Measurements from ENCODE around the gene HBD.
"Not testable (repeated sequence)": the region's sequence is repeated elsewhere in the genome, so short reads cannot be mapped to it uniquely, and the experiment has no call there.

Gene HBD

GRCh38 chr11:5234381-5234834 is at the start of gene HBD:
Gene HBD, minus strand, starts transcription at chr11:5234483. Its CDS starts 50 bp downstream, at chr11:5234433.
- peak; percentile 64 for DNase-seq

DNA sequence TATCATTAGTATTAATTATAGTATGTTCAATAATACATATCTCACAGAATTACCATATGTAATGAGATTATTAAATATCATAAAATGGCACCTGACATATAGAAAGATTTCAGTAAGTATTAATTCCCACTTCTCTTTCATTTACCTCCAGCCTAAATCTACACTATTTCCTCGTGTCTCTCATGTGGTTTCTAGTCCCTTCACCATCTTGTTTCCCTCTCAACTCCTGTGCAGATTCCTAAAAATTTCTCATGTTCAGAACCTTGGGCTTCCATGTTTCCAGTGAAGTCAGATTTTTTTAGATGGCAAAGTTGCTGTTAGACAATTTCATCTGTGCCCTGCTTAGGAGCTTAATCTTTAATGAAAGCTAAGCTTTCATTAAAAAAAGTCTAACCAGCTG is 49.6 kb upstream of the HBD start:
- DNase-seq: no peak

DNA sequence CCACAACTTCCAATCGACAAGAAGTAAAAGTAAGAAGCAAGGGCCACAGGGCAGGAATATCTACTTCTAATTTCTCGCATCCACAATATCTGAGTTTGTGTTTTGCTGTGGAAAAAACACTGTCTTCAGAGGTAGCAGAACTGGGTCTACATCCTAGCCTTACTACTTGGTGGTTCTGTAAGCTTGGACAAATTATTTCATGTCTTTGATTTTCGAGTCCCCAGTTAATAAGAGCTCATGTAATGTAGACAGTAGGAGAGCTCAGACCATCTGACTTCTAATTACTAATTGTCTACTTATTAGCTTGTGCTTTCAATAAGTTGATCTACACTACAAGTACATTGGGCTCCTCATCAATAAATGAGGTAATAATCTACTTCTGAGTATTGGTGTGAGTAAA is 48.8 kb upstream of the HBD start:
- DNase-seq: no peak

DNA sequence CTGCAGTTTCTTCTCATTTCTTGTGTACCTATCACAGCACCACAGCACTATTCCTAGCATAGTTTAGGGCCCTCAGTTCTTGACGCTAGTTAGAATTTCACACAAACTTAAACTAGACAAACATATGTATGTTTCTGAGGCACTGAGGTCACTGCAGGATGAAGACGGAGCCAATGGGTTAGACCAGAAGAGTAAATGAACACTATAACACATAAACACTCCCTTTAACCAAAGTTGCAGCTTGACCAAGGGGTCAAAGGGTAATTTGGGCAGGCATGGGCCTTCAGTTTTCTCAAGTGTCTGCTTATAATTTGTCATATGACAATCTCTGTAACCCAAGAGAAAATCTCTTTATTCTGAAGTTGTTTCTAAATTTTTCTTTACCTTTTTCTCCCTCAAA is 48.3 kb upstream of the HBD start:
- no peak for DNase-seq

DNA sequence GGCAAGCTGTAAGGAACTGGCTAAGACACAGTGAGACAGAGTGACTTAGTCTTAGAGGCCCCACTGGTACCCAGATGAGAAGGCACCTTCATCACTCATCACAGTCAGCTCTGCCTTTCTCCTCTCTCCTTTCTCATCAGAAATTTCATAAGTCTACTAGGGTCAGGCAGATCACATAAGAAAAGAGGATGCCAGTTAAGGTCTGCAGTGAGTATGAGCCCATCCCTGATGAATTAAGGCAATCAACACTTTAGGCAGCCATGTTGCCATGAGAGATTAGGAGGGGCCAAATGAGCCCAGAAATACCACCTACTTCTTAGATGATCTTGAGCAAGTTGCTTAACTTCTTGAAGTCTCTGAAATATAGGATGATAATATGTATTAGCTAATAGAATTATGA is 47.3 kb upstream of the HBD start:
- no peak for DNase-seq

DNA sequence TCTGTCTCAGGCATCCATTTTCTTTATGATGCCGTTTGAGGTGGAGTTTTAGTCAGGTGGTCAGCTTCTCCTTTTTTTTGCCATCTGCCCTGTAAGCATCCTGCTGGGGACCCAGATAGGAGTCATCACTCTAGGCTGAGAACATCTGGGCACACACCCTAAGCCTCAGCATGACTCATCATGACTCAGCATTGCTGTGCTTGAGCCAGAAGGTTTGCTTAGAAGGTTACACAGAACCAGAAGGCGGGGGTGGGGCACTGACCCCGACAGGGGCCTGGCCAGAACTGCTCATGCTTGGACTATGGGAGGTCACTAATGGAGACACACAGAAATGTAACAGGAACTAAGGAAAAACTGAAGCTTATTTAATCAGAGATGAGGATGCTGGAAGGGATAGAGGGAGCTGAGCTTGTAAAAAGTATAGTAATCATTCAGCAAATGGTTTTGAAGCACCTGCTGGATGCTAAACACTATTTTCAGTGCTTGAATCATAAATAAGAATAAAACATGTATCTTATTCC is 46.4 kb upstream of the HBD start:
- DNase-seq: peak; percentile 98

DNA sequence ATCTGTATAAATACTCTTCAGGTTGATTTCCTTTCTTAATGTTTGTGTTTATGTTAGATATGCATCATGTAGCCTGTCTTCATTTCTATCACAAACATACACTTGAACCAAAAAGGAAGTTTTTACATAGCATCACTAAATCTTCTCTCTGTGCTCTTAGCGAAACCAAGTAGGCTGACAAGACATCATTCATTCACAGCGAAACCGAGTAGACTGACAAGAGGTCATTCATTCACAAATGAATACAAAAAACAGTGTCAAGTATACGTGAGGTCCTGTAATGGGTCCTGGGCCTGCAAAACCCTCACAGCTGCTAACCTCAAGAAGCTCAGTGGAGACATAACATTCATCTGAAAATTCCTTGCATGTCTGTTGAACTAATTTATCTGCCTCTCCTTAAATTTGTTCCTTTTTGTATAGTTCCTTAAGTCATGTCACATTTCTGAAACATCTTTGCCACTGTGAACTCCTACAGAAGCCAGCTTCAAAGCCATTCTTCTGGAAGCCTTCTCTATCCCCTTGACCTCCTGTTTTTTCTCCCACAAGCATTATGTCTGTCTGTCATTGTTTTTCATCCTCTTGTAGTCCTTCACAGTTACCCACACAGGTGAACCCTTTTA is 45.3 kb upstream of the HBD start:
- no peak for DNase-seq

DNA sequence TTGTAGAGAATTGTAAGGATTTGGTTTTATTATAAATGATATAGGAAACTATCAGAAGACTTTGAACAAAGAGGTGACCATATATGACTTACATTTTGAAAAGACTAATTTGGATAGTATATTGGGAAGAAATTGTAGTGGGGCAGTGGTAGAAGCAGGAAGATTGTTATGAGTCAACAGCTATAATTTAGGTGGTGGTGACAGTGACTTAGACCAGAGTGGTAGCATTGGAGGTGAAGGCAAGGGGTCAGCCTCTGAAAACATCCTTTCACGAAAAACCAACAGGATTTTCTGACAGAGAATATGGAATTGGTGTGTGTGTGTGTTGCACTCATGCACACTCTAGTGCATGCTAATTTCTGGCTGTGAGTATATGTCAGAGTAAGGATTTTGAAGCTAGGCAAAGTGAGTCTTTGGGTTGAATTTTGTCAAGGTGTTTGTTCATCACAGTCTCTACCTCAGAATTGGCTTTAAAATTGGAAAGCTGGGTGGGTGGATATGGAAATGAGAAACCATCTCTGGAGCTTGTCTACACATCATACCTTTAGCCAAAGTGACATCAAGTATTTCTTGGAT is 43.6 kb upstream of the HBD start:
- DNase-seq: no peak

- DNase-seq: no peak
Measured at GRCh38 chr11:5276697-5277096, 42.4 kb upstream of the HBD start.

GRCh38 chr11:5275369-5276110 is 41.3 kb upstream of the HBD start:
- DNase-seq: no peak

GRCh38 chr11:5274395-5274794 is 40.1 kb upstream of the HBD start:
- no peak for DNase-seq

GRCh38 chr11:5272395-5273017 is 38.2 kb upstream of the HBD start:
- no peak for DNase-seq

- no peak for DNase-seq
Measured at GRCh38 chr11:5269715-5270147, 35.4 kb upstream of the HBD start, which contains the start of gene HBE1. Gene HBE1, minus strand, starts transcription at chr11:5269945. Its CDS starts 55 bp downstream, at chr11:5269890.

- DNase-seq: no peak
Measured at GRCh38 chr11:5267033-5267563, 32.8 kb upstream of the HBD start.

DNA sequence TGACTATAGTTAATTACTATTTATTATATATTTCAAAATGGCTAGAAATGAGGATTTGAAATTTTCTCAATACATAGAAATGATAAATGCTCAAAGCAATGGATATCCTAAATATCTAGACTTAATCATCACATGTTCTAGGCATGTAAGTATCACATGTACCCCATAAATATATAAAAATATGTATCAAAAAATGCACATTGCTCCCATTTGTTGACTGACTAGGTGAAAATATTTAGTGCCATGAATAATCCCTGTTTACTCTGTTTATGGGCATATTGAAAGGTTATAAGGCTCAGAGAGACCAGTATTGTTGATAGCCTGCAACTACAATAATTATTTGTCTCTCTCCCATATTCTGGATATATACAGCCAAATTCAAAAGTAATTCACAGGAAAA is 32.3 kb upstream of the HBD start:
- no peak for DNase-seq

GRCh38 chr11:5265832-5266231 is 31.5 kb upstream of the HBD start:
- DNase-seq: no peak

DNA sequence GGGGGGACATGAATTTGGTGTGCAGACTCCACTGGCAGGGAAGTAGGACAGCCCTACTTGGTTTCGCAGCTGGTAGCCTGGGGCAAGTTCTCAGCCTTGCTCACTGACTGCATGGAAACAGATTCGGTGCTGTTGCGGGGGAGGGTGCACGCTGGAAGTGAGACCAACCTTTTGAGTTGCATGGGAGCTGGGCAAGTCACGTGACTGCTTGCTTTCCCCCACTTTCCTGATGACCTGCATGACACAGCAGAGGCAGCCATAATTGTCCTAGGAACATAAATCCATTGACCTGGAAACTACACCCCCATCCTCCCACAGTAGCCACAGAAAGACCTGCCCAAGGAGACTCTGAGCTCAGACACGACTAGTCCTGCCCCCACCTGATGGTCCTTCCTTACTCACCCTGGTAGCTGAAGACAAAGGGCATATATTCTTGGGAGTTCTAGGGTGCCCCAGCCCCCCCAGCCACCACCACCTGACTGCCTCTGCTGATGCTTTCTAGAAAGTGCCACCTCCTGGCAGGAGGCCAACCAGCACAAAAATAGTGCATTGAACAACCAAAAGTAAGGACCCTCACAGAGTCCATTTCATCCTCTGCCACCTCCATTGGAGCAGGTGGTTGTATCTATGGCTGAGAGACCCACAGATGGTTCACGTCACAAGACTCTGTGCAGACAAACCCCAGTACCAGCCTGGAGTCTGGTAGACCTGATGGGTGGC is 24.4 kb upstream of the HBD start:
- DNase-seq: no peak

GRCh38 chr11:5257296-5257695 is 23.0 kb upstream of the HBD start:
- no peak for DNase-seq

- DNase-seq: not testable (repeated sequence)
Measured at GRCh38 chr11:5254646-5255413, 20.5 kb upstream of the HBD start, which contains the start of gene HBG2. Gene HBG2, minus strand, starts transcription at chr11:5254781. Its CDS starts 53 bp downstream, at chr11:5254728.

GRCh38 chr11:5254023-5254422 is 19.7 kb upstream of the HBD start:
- DNase-seq: not testable (repeated sequence)

GRCh38 chr11:5253440-5253839 is 19.2 kb upstream of the HBD start:
- DNase-seq: not testable (repeated sequence)

DNA sequence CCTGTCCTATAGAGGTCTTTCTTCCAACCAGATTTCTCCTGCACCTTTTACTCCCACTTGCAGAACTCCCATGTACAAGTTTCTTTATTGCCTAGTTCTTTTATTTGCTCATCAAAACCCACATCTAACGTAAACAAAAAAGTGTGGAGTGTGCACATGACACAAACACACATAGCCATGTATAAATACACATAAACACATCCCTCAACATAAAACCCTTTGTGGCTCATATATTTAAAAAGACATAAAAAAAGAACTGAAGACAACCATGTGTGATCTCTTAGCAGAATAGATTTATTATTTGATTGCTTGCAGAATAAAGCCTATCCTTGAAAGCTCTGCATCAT is 18.6 kb upstream of the HBD start:
- DNase-seq: no peak
